Measurements from ENCODE around the gene TAPBPL. TPM values are rescaled to one million over a fixed set of nuclear protein-coding genes. Genes with fewer than 3 reads are reported as not detected.

The TAPBPL gene
- total and polyA plus RNA-seq, 2 of the 13 experiments (the other 11 are each of a cell fraction or from before 2014, with no cell fraction given) = 10.0 to 14.5 TPM

- TF ChIP-seq, protein P1, sequence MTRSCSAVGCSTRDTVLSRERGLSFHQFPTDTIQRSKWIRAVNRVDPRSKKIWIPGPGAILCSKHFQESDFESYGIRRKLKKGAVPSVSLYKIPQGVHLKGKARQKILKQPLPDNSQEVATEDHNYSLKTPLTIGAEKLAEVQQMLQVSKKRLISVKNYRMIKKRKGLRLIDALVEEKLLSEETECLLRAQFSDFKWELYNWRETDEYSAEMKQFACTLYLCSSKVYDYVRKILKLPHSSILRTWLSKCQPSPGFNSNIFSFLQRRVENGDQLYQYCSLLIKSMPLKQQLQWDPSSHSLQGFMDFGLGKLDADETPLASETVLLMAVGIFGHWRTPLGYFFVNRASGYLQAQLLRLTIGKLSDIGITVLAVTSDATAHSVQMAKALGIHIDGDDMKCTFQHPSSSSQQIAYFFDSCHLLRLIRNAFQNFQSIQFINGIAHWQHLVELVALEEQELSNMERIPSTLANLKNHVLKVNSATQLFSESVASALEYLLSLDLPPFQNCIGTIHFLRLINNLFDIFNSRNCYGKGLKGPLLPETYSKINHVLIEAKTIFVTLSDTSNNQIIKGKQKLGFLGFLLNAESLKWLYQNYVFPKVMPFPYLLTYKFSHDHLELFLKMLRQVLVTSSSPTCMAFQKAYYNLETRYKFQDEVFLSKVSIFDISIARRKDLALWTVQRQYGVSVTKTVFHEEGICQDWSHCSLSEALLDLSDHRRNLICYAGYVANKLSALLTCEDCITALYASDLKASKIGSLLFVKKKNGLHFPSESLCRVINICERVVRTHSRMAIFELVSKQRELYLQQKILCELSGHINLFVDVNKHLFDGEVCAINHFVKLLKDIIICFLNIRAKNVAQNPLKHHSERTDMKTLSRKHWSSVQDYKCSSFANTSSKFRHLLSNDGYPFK (CRISPR knock-in tag; IDR thresholded peaks at IDR 0.05; ENCODE audit: borderline replicate concordance) = no peak
- TF ChIP-seq SAP130 (CRISPR knock-in tag; IDR thresholded peaks at IDR 0.05; ENCODE audit: low read depth) (peak; percentile 69), RCOR2 (CRISPR knock-in tag; IDR thresholded peaks at IDR 0.05) (no peak), JUND (CRISPR knock-in tag; IDR thresholded peaks at IDR 0.05) (0 out of 2 replicates have a peak, but pooled peaks have one; percentile 46), SP2 (CRISPR knock-in tag; IDR thresholded peaks at IDR 0.05) (no peak), ZC3H13 (CRISPR knock-in tag; IDR thresholded peaks at IDR 0.05) (no peak), HHEX (CRISPR knock-in tag; IDR thresholded peaks at IDR 0.05) (no peak), ZFP90 (CRISPR knock-in tag; IDR thresholded peaks at IDR 0.05; ENCODE audit: borderline replicate concordance) (0 out of 2 replicates have a peak, but pooled peaks have one; percentile 64), ZNF407 (CRISPR knock-in tag; IDR thresholded peaks at IDR 0.05; ENCODE audit: not compliant biosample characterization) (no peak), NBN (conservative IDR thresholded peaks at IDR 0.05) (no peak)
- TF ChIP-seq, protein P2, sequence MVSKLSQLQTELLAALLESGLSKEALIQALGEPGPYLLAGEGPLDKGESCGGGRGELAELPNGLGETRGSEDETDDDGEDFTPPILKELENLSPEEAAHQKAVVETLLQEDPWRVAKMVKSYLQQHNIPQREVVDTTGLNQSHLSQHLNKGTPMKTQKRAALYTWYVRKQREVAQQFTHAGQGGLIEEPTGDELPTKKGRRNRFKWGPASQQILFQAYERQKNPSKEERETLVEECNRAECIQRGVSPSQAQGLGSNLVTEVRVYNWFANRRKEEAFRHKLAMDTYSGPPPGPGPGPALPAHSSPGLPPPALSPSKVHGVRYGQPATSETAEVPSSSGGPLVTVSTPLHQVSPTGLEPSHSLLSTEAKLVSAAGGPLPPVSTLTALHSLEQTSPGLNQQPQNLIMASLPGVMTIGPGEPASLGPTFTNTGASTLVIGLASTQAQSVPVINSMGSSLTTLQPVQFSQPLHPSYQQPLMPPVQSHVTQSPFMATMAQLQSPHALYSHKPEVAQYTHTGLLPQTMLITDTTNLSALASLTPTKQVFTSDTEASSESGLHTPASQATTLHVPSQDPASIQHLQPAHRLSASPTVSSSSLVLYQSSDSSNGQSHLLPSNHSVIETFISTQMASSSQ (IDR thresholded peaks at IDR 0.05; ENCODE audit: low read depth) = no peak
- TF ChIP-seq, protein P2 (CRISPR knock-in tag; IDR thresholded peaks at IDR 0.05; ENCODE audit: borderline replicate concordance) = no peak
These were observed 28.4 kb upstream of the TAPBPL start (continued) for GRCh38 chr12:6423267-6424007.

Data from HepG2 (cell line).